ENCODE results near the gene PC.

The PC gene

DNA sequence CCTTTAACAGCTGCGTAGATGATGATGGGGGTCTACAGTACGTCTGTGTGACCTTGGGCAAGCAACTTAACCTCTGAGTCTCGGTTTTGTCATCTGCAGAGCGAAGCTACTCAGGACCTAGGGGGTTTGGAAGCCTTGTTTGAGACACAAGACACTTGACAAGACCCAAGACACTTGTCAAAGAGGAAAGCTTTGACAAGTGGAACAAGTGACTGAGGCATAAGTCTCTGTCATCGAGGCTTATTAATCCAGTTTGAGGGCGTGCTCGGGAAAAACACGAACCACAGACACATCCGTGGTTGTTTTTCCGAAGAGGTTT lies 732 bp upstream of the PC start:
- no peak for TF ChIP-seq EGR1 (IDR thresholded peaks at IDR 0.05)
- TF ChIP-seq, protein P1, sequence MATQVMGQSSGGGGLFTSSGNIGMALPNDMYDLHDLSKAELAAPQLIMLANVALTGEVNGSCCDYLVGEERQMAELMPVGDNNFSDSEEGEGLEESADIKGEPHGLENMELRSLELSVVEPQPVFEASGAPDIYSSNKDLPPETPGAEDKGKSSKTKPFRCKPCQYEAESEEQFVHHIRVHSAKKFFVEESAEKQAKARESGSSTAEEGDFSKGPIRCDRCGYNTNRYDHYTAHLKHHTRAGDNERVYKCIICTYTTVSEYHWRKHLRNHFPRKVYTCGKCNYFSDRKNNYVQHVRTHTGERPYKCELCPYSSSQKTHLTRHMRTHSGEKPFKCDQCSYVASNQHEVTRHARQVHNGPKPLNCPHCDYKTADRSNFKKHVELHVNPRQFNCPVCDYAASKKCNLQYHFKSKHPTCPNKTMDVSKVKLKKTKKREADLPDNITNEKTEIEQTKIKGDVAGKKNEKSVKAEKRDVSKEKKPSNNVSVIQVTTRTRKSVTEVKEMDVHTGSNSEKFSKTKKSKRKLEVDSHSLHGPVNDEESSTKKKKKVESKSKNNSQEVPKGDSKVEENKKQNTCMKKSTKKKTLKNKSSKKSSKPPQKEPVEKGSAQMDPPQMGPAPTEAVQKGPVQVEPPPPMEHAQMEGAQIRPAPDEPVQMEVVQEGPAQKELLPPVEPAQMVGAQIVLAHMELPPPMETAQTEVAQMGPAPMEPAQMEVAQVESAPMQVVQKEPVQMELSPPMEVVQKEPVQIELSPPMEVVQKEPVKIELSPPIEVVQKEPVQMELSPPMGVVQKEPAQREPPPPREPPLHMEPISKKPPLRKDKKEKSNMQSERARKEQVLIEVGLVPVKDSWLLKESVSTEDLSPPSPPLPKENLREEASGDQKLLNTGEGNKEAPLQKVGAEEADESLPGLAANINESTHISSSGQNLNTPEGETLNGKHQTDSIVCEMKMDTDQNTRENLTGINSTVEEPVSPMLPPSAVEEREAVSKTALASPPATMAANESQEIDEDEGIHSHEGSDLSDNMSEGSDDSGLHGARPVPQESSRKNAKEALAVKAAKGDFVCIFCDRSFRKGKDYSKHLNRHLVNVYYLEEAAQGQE (IDR thresholded peaks at IDR 0.05; ENCODE audit: low read depth): no peak
- no peak for TF ChIP-seq FOXM1 (IDR thresholded peaks at IDR 0.05; ENCODE audit: borderline replicate concordance, low read depth)
- TF ChIP-seq ZBTB7A (IDR thresholded peaks at IDR 0.05; ENCODE audit: low read depth): no peak
- TF ChIP-seq CREB1 (IDR thresholded peaks at IDR 0.05; ENCODE audit: low read depth): no peak
- no peak for TF ChIP-seq TCF12 (IDR thresholded peaks at IDR 0.05; ENCODE audit: low read depth)
- TF ChIP-seq YY1 (IDR thresholded peaks at IDR 0.05; ENCODE audit: low read depth): no peak
- TF ChIP-seq TEAD4 (IDR thresholded peaks at IDR 0.05): no peak
- TF ChIP-seq TAF1 (IDR thresholded peaks at IDR 0.05; ENCODE audit: low read depth): no peak
- no peak for TF ChIP-seq NFIC (IDR thresholded peaks at IDR 0.05)
- no peak for TF ChIP-seq EP300 (IDR thresholded peaks at IDR 0.05; ENCODE audit: borderline replicate concordance)

DNA sequence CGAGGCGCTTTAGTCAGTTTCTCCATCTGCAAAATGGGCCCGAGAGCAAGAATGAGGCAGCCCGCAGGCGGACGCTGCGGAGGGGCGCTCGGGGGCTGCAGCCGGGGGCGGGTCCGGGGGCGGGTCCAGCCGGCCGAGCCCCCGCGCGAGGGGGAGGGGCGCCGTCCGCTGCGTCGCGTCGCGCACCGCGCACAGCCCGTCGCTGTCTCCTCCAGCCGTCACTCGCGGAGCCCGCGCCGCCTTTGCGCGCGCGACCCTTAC lies 282 bp downstream of the PC start:
- TF ChIP-seq NFIC (IDR thresholded peaks at IDR 0.05): no peak
- TF ChIP-seq ZBTB7A (IDR thresholded peaks at IDR 0.05; ENCODE audit: low read depth): peak; percentile 69; the same call in 1 of the 2 replicates
- TF ChIP-seq, protein P1 (IDR thresholded peaks at IDR 0.05; ENCODE audit: low read depth): no peak

DNA sequence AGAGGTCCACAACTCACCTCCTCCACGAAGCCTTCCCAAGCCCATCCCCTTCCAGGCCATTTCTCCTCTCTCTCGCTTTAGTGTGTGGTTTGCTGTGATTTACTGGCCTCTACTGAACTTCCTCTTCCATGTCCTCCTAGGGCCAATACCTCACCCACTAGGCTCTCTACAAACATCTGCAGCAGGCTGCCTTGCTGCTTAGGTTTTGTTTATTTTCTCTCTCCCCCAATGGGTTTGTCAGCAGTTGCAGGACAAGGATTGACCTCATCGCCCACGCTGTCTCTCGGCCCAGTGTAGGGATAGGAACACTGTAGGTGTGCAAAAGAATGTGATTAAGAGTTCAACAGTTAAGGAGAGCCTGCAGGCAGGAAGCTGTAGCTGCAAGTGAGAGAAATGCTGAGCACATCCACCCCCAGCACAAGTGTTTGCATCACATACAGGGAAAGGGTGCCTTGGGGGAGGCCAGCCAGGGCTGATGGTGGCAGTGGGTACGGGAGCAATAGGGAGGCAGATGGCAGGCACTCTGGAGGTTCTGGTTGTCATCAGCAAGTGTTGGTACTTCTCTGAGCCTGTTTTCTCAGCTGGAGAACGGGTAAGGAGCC lies 1.4 kb downstream of the PC start:
- TF ChIP-seq EP300 (IDR thresholded peaks at IDR 0.05; ENCODE audit: borderline replicate concordance) (no peak), NFIC (IDR thresholded peaks at IDR 0.05) (no peak), YY1 (IDR thresholded peaks at IDR 0.05; ENCODE audit: low read depth) (no peak), TCF12 (IDR thresholded peaks at IDR 0.05; ENCODE audit: low read depth) (no peak), TAF1 (IDR thresholded peaks at IDR 0.05; ENCODE audit: low read depth) (no peak)
- TF ChIP-seq, protein P1 (IDR thresholded peaks at IDR 0.05; ENCODE audit: low read depth): no peak
- TF ChIP-seq, protein P2, sequence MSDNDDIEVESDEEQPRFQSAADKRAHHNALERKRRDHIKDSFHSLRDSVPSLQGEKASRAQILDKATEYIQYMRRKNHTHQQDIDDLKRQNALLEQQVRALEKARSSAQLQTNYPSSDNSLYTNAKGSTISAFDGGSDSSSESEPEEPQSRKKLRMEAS (IDR thresholded peaks at IDR 0.05): no peak

- no peak for TF ChIP-seq YY1 (IDR thresholded peaks at IDR 0.05; ENCODE audit: low read depth)
- TF ChIP-seq EP300 (IDR thresholded peaks at IDR 0.05; ENCODE audit: borderline replicate concordance): no peak
- TF ChIP-seq, protein P1 (IDR thresholded peaks at IDR 0.05; ENCODE audit: low read depth): no peak
- TF ChIP-seq CREB1 (IDR thresholded peaks at IDR 0.05; ENCODE audit: low read depth): no peak
- TF ChIP-seq TEAD4 (IDR thresholded peaks at IDR 0.05): no peak
- no peak for TF ChIP-seq ZBTB7A (IDR thresholded peaks at IDR 0.05; ENCODE audit: low read depth)
- no peak for TF ChIP-seq NFIC (IDR thresholded peaks at IDR 0.05)
- TF ChIP-seq, protein P3, sequence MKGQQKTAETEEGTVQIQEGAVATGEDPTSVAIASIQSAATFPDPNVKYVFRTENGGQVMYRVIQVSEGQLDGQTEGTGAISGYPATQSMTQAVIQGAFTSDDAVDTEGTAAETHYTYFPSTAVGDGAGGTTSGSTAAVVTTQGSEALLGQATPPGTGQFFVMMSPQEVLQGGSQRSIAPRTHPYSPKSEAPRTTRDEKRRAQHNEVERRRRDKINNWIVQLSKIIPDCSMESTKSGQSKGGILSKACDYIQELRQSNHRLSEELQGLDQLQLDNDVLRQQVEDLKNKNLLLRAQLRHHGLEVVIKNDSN (IDR thresholded peaks at IDR 0.05): no peak
- TF ChIP-seq RAD21 (IDR thresholded peaks at IDR 0.05; ENCODE audit: low read depth): no peak
- no peak for TF ChIP-seq EGR1 (IDR thresholded peaks at IDR 0.05)
- TF ChIP-seq TCF12 (IDR thresholded peaks at IDR 0.05; ENCODE audit: low read depth): no peak
- no peak for TF ChIP-seq TAF1 (IDR thresholded peaks at IDR 0.05; ENCODE audit: low read depth)
- TF ChIP-seq, protein P2 (IDR thresholded peaks at IDR 0.05): no peak
- no peak for TF ChIP-seq CEBPB (IDR thresholded peaks at IDR 0.05)
- no peak for TF ChIP-seq FOXM1 (IDR thresholded peaks at IDR 0.05; ENCODE audit: borderline replicate concordance, low read depth)
These were observed 4.9 kb downstream of the PC start for GRCh38 chr11:66953081-66953833.

Measured in Ishikawa (cell line).